ENCODE results near the gene ZBTB40.

ZBTB40 gene

GRCh38 chr1:22562584-22563583, 111.2 kb downstream of the ZBTB40 start, which contains the start of gene EPHA8:
EPHA8 (plus strand) TSS chr1:22563489; CDS start chr1:22563636, 147 bp downstream.
- no peak for DNase-seq

GRCh38 chr1:22563671-22564602, 112.3 kb downstream of the ZBTB40 start:
- DNase-seq = no peak

GRCh38 chr1:22566161-22566560, 114.5 kb downstream of the ZBTB40 start:
- no peak for DNase-seq

- DNase-seq = no peak
Measured at GRCh38 chr1:22567197-22567596, 115.5 kb downstream of the ZBTB40 start.

- DNase-seq = no peak
Measured at GRCh38 chr1:22567994-22568393, 116.3 kb downstream of the ZBTB40 start.

- DNase-seq = no peak
Measured at GRCh38 chr1:22569269-22569668, 117.6 kb downstream of the ZBTB40 start.

GRCh38 chr1:22570140-22570909, 118.7 kb downstream of the ZBTB40 start:
- DNase-seq = no peak

- DNase-seq = no peak
Measured at GRCh38 chr1:22572818-22573217, 121.2 kb downstream of the ZBTB40 start.

GRCh38 chr1:22573237-22573636, 121.6 kb downstream of the ZBTB40 start:
- no peak for DNase-seq

GRCh38 chr1:22575532-22576149, 124.0 kb downstream of the ZBTB40 start:
- no peak for DNase-seq

GRCh38 chr1:22576150-22576544, 124.5 kb downstream of the ZBTB40 start:
- no peak for DNase-seq

- no peak for DNase-seq
Measured at GRCh38 chr1:22576617-22577016, 125.0 kb downstream of the ZBTB40 start.

GRCh38 chr1:22578732-22579361, 127.2 kb downstream of the ZBTB40 start:
- DNase-seq = no peak

GRCh38 chr1:22579541-22580155, 128.0 kb downstream of the ZBTB40 start:
- no peak for DNase-seq

Measured in KG1 (cell line).